Jurkat, Clone E6-1 (cell line): ENCODE data around the gene TNRC6B.
"Not testable (repeated sequence)": the region's sequence is repeated elsewhere in the genome, so short reads cannot be mapped to it uniquely, and the experiment has no call there.

Experiments
- DNase-seq: peaks from one replicate; pipeline ENCODE4 v3.0.0-alpha.2; 2011; ENCODE audit warnings: low read depth, low spot score
- H3K4me3 ChIP-seq: 2 replicates; pipeline ENCODE4 v1.5.1; 2011; ENCODE audit warnings: mild to moderate bottlenecking, low read length, control low read depth, moderate library complexity

TNRC6B gene

DNA sequence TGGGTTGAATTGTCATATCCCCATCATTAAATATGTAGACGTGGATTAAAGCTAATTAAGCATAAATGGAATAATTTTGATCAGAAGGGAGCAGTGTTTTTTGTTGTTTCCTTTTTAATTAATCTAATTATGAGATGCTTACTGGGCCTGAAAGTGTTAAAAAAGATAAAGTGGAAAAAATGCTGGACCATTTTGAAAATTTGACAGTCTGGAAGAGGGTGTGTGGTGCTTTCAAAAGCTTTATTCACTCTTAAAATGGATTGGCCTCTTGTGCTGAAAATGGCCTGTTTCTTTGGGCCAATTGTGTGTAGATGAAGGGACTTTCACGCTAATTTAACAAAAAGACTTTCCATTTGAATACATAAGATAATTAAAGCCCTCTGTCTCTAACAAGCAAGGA is 1.8 kb downstream of the TNRC6B start:
- H3K4me3 ChIP-seq, result no peak overlapping the region
- DNase-seq, result no peak

DNA sequence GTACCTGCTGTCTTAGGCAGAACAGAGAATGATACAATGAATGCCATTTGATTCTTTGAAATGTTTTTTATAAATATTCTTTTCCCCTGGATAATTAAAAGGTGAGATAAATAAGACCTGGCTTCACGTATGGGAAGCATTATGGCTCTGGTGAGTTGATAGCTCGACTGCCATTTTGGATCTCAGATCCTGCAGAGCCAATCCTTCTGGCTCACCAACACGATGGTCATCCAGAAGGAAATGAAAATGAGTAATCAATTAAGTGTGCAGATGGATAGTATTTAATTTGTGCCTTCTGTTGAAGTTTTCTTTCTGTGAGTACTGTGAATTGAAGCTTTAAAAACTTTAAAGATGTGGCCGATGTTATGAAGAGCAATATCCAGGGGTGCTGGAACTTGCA is 2.7 kb downstream of the TNRC6B start:
- no peak for DNase-seq
- no peak overlapping the region for H3K4me3 ChIP-seq

- no peak overlapping the region for H3K4me3 ChIP-seq
- DNase-seq, result no peak
Measured at GRCh38 chr22:40181323-40181722, 3.6 kb downstream of the TNRC6B start.

DNA sequence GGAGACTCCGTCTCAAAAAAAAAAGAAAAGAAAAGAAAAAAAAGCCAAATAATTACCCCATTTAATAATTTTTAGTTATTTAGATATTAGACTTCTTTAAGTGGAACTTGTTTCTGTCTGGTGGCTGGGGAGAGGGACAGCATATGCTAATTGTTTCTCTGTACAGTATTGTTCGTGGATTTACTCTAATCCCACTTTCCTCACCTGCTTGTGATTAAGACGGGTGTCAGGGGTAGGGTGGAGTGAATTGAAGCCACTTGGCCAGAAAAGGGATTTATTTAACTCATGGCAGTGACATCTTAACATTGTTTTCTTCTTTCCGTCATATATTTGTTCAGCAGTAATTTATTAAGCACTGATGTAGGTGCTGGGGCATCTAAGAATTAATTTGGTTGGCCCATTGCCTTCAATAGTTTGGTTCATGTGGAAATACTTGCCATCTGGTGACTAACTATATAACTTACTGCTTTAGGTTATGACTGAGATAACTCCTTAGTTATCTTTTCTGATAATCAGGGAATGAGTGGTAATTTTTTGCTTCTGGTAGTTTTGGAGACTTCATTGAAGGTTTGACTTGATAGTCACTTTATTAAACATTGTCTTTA is 4.6 kb downstream of the TNRC6B start:
- no peak for DNase-seq
- H3K4me3 ChIP-seq, result no peak overlapping the region

GRCh38 chr22:40183029-40183581 is 5.4 kb downstream of the TNRC6B start:
- no peak for DNase-seq

DNA sequence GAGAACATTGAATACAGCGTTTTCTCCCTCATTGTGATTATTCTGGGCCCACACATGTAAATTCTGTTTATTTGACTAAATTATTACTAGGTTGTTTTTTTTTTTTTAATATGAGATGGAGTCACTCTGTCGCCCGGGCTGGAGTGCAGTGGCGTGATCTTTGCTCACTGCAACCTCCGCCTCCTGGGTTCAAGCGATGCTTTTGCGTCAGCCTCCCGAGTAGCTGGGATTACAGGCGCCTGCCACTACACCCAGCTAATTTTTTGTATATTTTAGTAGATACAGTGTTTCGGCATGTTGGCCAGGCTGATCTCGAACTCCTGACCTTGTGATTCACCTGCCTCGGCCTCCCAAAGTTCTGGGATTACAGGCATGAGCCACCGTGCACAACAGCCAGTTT is 5.9 kb downstream of the TNRC6B start:
- DNase-seq, H3K4me3 ChIP-seq: not testable (repeated sequence)

More at GRCh38 chr22:40183029-40183581, 5.4 kb downstream of the TNRC6B start:
- no peak overlapping the region for H3K4me3 ChIP-seq

- no peak overlapping the region for H3K4me3 ChIP-seq
- DNase-seq, result no peak
Measured at GRCh38 chr22:40187389-40187788, 9.7 kb downstream of the TNRC6B start.

- H3K4me3 ChIP-seq, result no peak overlapping the region
- no peak for DNase-seq
Measured at GRCh38 chr22:40189997-40190396, 12.3 kb downstream of the TNRC6B start.

DNA sequence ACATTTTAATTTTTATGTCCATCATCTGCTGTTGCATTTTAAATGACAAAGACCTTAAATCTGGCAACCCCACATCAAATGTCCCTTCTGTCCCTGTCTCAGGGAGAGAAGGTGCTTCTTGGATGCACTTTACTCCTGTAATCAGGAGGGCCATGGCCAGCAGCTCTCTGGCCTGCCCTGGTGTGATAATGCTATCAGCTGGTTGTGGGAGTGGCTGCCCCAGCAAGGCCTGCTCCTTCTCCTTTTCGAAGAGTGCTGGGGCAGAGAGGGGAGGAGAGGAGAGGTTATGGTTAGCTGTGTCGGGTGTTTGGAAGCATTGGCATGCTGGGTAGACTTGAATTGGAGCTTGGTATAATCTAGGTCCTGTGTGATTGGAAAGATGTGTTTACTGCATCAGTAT is 12.8 kb downstream of the TNRC6B start:
- DNase-seq, result no peak
- H3K4me3 ChIP-seq, result no peak overlapping the region

- no peak for DNase-seq
- no peak overlapping the region for H3K4me3 ChIP-seq
Measured at GRCh38 chr22:40193429-40194421, 16.0 kb downstream of the TNRC6B start.

DNA sequence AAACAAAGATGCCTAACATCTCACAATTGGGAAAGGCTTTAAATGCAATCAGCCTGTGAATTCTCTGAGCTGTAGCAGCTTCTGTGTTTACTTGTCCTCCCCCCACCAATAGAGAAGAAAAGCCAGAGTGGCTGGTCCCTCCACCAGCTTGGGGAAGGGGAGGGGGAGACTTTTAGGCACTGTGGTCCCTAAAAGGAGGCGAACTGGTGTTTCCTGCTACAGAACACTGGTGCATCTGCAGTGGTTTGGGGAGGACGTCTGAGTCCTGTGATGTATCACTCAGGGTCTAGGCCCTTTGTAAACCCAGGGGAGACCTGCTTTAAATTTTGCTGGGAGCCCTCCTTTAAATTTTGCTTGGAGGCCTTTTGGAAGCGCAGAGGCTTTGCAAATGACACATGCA is 16.9 kb downstream of the TNRC6B start:
- no peak overlapping the region for H3K4me3 ChIP-seq
- DNase-seq, result no peak

DNA sequence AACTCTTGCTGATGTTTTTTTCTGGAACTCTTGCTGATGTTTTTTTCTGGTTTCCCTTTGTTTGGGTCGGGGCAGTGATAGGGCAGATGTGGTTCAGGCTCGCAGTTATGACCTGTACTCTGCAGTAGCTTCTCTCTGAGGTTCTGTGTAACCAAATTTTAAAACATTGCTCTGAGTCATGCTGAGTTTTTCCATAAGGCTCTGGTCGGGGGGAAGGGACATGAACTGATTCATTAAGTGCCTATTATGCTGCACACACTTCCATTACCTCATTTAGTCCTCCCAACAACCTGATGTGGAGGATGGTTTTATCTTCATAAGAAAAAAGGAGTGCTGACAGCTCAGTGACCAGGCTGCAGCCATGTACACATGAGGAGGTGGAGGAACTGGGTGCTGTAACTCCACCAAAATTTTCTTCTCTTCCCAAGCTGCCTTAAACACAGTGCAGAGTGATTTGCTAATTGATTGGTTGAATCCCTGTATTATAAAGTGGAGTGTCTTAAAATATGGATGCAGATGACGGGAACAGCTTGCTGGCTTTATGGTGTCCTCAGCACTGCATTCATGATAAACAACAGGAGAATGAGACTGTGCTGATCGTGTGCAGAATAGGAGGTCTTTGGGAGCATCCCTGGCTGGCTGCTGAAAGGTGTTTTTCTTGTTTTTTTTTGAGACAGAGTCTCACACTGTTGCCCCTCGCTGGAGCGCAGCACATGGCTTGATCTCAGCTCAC is 19.1 kb downstream of the TNRC6B start:
- H3K4me3 ChIP-seq, result no peak overlapping the region

GRCh38 chr22:40197421-40197820 is 19.7 kb downstream of the TNRC6B start:
- H3K4me3 ChIP-seq, DNase-seq: not testable (repeated sequence)

More for the DNA sequence above, 19.1 kb downstream of the TNRC6B start:
- DNase-seq, result no peak

- DNase-seq, result no peak
- H3K4me3 ChIP-seq, result no peak overlapping the region
Measured at GRCh38 chr22:40198733-40199132, 21.0 kb downstream of the TNRC6B start.

- no peak overlapping the region for H3K4me3 ChIP-seq
- DNase-seq, result no peak
Measured at GRCh38 chr22:40199223-40199622, 21.5 kb downstream of the TNRC6B start.

DNA sequence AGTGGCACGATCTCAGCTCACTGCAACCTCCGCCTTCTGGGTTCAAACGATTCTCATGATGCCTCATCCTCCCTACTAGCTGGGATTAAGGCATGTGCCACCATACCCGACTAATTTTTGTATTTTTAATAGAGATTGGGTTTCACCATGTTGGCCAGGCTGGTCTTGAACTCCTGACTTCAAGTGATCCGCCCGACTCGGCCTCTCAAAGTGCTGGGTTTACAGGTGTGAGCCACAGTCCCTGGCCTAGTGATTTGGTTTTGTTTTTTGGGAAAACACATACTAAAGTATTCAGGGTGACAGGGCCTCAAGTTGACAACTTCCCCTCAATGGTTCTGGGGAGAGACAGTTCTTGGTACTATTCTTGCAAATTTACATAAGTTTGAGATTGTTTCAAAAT is 22.1 kb downstream of the TNRC6B start:
- H3K4me3 ChIP-seq, result no peak overlapping the region
- DNase-seq, result no peak

GRCh38 chr22:40200795-40201530 is 23.2 kb downstream of the TNRC6B start:
- no peak overlapping the region for H3K4me3 ChIP-seq
- DNase-seq, result no peak

- no peak overlapping the region for H3K4me3 ChIP-seq
- no peak for DNase-seq
Measured at GRCh38 chr22:40202225-40202944, 24.7 kb downstream of the TNRC6B start.
